Caki2 (cell line): Measurements from ENCODE around the gene UTF1. TPM values are rescaled to one million over a fixed set of nuclear protein-coding genes. Genes with fewer than 3 reads are reported as not detected.
"Not testable (repeated sequence)": the region's sequence is repeated elsewhere in the genome, so short reads cannot be mapped to it uniquely, and the experiment has no call there.

Experiments used
- DNase-seq: peaks from one replicate; pipeline ENCODE4 v3.0.0-alpha.2; 2015; ENCODE audit warnings: low read depth
- in situ Hi-C: cut with HindIII; loops from 2 replicates; pipeline ENCODE4 v1.10.0; 2016; ENCODE audit warnings: low sequenced_read_pairs, low pct_unique_long_range_greater_than_20kb, mixed read lengths
- total RNA-seq: library from RNA; depleted of rRNA; stranded (reverse); fragments of >200 nt; shearing (Covaris generic); gene quantifications from 2 replicates; pipeline ENCODE4 v1.2.3, GENCODE V29; 2014; ENCODE audit warnings: low replicate concordance

The UTF1 gene
- total RNA-seq, 1 experiment from 2014 or later, result not detected

DNA sequence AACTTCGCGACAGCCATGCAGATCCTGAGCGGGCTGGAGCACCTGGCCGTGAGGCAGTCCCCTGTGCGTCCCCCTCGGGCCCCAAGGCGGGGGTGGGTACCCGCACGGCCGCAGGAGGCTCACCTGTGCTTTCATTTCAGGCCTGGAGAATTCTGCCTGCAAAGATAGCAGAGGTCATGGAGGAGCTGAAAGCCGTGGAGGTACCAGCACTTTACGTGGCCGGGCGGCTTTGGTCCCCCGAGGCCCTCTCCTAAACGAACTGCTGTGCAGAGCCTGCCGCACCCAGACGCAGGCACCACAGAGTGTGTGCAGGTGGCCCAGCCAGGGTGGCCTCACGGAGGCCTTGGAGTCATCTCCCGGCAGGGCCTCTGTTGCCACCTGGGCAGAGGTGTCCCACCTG, 11.1 kb upstream of the UTF1 start:
- in situ Hi-C loops, result no loop called here
- no peak for DNase-seq

DNA sequence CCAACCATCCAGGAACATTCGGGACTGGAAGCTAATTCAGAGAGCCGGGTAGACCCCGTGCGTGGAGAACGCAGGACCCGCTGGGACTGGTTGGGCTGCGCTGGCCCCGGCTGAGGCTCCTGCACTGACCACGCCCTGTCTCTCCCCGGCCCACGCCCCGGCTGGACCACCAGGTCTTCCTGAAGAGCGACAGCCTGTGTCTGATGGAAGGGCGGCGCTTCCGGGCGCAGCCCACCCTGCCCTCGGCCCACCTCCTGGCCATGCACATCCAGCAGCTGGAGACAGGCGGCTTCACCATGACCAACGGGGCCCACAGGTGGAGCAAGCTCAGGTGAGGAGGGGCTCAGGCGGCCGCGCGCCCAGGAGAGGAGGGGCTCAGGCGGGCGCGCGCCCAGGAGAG, 10.2 kb upstream of the UTF1 start:
- in situ Hi-C loops, result no loop called here

DNA sequence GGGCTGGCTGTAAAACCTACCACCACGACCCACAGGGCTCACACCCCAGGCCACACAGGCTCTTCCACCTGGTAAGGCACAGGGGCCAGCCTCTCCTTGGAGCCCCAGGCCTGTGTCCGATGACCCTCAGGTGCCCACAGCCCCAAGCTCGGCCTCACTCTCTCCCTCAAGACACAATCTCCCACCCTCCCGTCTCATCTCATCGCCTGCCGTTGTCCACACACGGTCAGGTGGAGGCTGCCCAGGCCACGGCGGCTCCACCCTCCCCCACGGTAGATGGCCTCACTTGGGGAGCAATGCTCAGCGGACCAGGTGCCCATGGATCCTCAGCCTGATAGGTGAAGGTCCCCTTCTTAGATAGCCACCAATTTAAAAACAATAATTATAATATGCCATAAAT, 8.7 kb upstream of the UTF1 start:
- in situ Hi-C loops, result no loop called here
- no peak for DNase-seq

More for the DNA sequence above, 10.2 kb upstream of the UTF1 start:
- no peak for DNase-seq

DNA sequence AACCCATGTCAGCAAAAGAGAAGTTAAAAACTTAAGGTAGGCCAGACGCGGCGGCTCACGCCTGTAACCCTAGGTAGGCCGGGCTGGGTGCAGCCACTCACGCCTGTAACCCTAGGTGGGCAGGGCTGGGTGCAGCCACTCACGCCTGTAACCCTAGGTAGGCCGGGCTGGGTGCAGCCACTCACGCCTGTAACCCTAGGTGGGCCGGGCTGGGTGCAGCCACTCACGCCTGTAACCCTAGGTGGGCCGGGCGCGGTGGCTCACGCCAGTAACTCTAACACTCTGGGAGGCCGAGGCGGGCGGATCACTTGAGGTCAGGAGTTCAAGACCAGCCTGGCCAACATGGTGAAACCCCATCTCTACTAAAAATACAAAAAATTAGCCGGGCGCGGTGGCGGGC, 8.3 kb upstream of the UTF1 start:
- DNase-seq, in situ Hi-C loops: not testable (repeated sequence)

DNA sequence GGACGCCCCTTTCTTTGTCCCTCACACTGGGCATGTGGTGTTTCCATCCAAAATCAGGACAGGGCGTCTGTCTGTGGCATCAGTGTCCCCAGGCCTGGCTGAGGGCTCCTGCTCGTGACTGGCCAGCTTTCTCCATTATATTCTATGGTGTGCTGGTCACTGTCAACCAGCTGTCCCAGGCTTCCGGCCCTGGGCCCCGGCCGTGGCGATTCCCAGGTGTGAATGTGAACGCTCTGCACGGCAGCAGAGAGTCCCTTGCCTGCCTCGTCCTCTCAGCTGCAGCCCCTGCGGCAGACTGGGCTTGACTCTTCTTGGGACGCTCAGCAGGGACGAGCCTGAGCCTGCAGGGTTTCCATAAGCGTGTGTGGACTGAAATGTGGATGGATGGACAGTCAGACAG, 5.9 kb upstream of the UTF1 start:
- in situ Hi-C loops, result no loop called here
- DNase-seq, result no peak

DNA sequence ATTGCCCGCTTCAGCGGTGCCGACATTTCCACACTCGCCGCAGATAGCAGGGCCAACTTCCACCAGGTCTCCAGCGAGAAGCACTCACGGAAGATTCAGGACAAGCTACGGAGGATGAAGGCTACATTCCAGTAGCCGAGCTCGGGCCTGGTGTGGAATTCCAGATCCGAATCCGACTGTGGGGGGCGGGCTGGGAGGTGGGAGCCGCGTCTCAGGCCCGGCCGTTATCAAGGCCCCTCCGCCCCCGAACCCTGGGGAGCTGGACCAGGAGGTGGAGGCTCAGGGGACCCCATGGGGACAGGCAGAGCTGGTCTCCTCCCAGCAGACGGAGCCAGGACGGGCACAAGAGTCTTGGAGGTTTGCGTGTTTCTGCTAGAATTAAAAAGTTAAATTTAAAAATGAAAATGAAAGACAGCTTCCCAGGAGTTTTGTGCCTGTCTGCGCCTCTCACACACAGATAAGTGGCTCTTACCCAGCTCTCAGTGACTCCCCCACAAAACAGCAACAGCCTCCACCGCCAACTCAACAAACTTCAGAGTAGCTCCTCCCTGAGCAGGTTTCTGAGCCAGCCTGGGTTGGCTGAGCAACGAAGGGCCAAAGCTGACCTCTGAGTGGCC, 5.2 kb upstream of the UTF1 start:
- in situ Hi-C loops, result no loop called here
- no peak for DNase-seq

DNA sequence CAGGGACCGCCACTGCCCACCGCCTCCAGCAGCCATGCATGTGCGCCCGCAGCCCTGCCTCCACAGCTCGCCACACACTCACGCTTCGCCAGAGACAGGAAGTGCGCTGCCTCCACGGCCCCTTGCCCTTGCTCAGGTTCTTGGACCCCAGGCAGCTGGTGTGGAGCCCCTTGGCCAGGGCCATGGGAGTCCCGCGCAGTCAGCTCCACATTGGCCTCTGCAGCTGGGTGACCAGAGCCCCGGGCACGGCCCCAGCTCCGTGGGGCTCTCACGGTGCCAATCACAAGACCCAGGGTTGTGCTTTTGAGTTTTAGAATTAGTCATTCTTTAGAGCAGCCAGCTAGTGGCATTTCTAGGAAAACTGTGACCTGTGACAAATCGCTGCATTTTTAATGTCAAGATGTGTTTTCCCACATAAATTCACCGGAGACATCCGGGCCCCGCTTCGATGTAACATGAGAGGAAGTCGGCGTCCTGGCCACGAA, 4.3 kb upstream of the UTF1 start:
- in situ Hi-C loops, result no loop called here
- DNase-seq, result no peak

DNA sequence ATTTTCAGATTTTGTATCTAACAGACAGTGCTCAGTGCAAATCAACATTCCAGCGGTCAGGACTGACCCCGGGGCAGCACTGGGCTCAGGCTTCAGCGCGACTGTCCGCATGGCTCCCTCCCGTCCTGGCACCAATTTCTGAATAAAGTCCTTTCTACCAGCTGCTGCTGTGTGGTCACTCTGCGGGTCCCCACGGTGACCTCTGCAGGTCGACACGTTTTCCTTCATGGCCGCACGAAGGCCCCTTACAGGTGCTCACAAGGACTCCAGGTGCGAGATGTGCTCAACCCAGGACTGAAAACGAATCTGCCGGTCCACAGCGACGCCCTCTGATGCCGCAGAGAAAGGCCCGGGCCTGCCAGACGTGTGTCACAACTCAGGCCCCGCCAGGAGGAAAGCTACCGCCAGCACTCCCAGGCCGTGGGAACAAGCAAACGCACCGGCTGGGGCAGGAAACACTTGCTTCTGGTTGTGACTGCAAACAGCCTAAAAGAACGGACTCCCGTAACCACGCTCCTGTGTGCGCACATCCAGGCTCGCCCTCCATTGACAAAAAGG, 3.7 kb upstream of the UTF1 start:
- in situ Hi-C loops, result no loop called here
- no peak for DNase-seq

DNA sequence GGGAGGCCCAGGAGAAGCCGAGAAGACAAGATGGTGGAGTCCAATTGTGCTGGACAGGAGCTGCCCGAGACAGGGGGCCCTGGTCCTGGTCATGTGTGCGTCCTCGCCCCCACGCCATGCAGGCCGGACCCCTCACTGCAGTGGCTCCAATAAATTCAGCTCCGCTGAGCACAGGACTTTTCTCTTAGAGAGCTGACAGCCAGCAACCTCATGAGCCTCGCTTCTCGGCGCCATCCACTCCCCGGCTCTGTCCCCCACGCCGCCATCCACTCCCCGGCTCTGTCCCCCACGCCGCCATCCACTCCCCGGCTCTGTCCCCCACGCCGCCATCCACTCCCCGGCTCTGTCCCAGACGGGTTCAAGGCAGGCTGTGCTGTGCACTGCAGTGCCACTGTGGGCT, 2.8 kb upstream of the UTF1 start:
- in situ Hi-C loops, result no loop called here
- no peak for DNase-seq

DNA sequence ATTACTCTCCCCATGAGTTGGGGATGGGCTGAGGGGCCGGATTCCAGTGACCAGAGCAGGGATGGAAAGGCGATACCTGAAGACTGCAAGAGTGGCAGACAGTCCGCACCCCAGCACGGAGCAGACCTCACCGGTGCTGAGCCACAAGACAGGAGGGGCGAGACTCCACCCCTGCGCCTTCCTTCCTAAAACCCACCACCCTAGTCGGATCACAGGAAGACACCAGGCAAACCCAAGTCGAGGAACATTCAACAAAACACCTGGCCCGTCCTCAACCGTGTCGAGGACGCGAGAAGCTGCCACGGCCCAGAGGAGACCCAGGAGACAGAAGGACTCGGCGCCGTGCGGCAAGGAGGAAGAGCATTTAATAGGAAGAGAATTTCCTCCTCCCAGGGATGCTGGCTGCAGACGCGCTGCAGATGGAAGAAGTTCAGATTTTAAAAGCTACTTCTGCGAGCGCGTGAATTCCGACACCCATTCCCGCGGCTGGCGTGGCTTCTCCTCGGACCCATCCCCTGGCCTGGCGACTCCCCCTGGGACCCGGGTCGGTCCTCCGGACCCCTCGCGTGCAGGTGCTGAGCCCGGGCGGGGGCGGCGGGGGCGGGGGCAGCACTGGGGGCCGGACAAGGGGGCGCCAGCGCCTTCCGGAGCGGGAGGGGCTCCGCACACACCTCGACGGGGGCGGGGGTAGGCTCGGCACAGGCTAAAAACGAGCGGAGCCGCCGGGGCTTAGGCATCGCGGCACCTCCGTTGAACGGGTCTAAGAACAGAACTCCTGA, 563 bp upstream of the UTF1 start:
- no peak for DNase-seq
- in situ Hi-C loops, result no loop called here

DNA sequence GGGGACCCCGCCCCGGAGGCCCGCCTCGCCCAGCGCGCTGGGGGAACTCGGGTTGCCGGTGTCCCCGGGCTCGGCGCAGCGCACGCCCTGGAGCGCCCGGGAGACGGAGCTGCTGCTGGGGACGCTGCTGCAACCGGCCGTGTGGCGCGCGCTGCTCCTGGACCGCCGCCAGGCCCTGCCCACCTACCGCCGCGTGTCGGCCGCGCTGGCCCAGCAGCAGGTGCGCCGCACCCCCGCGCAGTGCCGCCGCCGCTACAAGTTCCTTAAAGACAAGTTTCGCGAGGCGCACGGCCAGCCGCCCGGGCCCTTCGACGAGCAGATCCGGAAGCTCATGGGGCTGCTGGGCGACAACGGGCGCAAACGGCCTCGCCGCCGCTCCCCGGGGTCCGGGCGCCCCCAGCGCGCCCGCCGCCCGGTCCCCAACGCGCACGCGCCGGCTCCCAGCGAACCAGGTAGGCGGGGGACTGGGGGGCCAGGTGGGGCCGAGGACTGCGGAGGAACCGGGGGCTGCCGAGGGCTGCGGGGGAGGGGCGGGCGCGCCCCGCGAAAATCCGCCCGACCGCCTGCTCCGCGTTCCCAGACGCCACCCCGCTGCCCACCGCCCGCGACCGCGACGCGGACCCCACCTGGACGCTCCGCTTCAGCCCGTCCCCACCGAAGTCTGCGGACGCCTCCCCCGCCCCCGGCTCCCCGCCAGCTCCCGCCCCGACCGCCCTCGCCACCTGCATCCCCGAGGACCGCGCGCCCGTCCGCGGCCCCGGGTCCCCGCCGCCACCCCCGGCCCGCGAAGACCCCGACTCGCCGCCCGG, 574 bp downstream of the UTF1 start:
- DNase-seq, result no peak
- in situ Hi-C loops, result no loop called here

DNA sequence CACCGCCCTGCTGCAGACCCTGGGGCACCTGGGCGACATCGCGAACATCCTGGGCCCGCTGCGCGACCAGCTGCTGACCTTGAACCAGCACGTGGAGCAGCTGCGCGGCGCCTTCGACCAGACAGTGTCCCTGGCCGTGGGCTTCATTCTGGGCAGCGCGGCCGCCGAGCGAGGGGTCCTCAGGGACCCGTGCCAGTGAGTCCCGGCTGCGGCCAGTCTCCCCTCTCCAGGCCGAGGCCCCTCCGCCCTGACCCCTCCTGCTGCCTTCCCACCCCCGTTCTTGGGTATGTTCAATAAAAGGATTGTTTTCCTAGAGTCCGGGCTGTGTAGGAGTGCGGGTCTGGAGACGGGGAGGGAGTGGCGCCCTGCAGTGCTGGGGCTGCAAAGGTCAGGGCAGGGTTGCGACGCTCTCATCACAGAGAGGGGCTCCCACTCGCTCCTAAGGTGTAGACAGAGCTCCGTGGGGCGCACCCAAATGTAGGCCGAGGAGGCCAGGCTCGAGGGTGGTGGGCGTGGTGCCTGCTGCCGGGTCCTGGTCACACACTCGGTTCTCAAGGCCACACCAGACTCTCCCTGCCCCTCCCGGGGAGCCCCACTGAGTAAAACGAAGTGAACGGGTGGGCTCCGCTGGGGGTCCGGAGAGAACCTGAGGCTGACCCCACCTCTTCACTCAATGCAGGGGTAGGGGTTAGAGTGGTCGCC, 1.4 kb downstream of the UTF1 start:
- no peak for DNase-seq
- in situ Hi-C loops, result no loop called here

DNA sequence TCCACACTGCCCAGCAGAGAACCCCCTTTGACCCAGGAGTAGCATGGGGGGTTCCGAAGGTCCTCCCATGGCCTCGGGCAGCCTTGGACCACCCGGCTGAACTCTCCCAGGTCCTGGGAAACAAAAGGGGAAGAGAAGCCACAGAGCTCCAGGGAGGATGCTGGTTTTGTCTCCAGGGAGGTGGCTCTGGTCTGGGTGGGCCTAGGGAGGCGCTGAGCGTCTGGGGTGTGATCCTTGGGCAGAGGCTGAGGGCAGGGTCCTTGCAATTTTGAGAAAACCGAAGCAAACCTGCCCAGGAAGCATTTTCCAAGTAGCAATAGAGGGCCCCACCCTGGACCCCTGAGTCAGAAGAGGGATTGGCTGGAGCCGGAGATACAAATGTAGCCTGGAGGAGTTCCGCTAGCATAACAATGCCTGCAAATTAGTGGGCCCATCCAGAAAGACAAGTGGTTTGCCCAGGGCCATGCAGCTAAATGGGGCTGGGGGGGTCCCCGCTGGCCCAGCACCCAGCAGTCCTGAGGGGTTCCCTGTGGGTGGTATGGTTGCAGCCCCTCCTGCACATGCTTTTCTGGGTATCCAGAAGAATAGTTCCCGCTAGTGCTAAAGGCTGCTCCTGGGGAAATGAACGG, 2.0 kb downstream of the UTF1 start:
- in situ Hi-C loops, result no loop called here
- DNase-seq, result no peak

DNA sequence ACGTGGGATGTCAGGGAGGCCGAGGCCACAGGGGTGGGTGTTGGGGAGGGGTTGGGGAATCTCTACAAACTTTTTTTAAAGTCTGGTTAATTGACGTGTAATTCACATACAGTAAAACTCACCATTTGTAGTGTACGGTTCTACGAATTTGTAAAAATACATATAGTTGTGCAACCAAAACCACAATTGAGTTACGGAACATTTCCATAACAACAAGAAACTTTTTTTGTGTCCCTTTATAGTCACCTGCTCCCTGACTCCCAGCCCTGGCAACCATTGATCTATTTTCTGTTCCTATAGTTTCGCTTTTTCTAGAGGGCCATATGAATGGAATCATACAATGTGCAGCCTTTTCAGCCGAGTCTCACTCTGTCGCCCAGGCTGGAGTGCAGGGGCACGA, 4.8 kb downstream of the UTF1 start:
- in situ Hi-C loops, DNase-seq: not testable (repeated sequence)

DNA sequence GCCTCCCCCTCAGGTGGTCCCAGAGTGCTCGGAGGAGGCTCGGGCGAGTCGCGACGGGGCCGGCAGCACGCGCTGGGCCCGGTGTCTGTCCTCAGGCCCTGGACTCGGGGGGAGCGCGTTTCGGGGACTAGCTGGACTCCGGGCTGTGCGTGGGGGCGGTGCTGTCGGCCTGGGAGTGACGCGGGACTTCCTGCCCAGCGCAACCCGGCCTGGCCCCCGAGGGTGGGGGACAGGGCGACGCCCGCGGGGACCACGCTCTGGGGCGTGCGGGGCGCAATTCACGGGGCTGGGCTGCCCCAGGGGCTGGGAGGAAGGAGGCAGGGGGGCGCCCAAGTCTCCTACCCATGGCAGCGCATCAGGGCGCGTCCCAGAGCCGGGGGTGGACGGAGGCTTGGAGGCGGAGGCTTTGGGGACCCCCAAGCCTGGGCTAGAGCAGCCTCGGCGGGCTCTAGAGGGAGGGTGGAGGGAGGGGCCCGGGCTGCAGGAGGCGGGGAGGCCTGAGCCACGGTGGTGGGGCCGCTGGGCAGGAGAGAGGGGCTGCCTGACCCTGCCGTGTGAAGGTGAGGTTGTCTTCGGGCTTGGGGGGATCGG, 5.3 kb downstream of the UTF1 start:
- in situ Hi-C loops, result no loop called here
- DNase-seq, result no peak

DNA sequence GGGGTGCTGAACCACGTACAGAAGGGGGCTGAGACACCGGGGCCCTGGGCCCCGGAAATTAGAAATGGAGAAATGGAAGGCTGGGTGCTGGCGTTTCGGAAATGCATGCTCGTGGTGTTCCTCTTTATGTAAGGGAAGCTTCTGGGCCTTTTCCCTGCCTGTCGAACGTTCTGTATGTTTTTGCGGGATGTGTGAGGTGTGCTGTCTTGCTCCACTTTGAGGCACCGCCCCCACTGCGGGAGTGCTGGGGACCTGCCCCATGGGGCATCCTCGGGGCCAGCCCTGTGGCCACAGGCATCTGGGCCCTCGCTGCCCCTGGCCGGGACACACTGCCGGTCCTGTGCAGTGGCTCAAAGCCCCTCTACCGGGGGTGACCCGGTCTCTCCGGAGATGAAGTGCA, 5.9 kb downstream of the UTF1 start:
- DNase-seq, result no peak
- in situ Hi-C loops, result no loop called here

DNA sequence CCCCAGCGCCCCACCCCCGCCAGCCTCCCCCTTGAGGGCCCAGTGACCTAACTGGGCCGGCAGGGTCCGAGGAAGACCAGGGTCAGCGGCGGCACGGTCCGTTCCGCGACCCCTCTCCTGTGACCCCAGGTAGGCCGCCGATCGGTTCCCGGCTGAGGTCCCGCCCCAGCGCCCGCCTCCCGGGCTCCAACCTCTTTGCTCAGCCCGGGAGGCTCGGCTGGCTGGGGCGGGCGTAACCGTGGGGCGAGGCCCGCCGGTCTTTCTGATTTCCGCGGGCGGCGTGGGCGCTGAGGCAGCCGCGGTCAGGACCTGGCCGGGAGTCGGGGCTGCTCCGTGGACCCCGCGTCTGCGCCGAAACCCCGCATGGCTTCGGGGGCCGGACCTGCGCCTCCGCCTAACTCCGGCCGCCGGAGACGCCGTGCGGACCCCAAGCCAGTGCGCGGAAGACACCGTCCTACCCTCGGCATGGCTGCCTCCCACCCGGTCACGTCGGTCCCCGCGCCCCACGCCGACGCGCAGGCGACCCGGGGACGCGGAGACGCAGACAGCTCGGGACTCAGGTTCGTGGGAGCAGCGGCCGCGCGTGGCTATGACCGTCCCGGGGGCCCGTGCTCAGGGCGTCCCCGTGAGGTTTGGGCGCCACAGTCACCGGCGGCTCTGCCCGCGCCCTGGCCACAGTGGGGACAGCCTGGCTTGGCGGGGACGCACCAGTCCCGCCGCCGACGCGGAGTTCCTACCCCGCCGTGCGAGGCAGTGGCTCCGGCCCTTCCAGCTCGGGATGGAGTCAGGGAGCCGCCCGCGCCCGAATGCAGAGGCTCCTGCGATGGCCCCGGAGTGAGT, 6.6 kb downstream of the UTF1 start:
- no peak for DNase-seq
- in situ Hi-C loops, result no loop called here
